CD8-positive, alpha-beta memory T cell (primary cell): ENCODE results near the gene LRRC8B. TPM values are rescaled to one million over a fixed set of nuclear protein-coding genes. Genes with fewer than 3 reads are reported as not detected.

Experiments used
- CTCF ChIA-PET: fragments of 350-600 bp; sonication (Branson Sonifier 250); formaldehyde crosslinking; loops from one replicate; lab custom pipeline; 2021; ENCODE audit warnings: antibody characterized with exemption; lab: Charles Lee
- POLR2A ChIA-PET: fragments of 350-600 bp; sonication (Branson Sonifier 250); formaldehyde crosslinking; loops from one replicate; lab custom pipeline; 2021; ENCODE audit warnings: antibody characterized with exemption; lab: Charles Lee
- DNase-seq, 5 donors: peaks; one replicate each; pipeline versions ENCODE4 v3.0.0 to v3.0.0-alpha.2; 2020 to 2022; ENCODE audit warnings: mixed read lengths in 1 of 5
- H3K27ac ChIP-seq: one replicate; pipeline ENCODE4 v1.7.0; 2013; ENCODE audit warnings: low read depth, mild to moderate bottlenecking, low read length, moderate library complexity
- H3K27me3 ChIP-seq: 2 replicates; pipeline ENCODE4 v1.7.0; 2013; ENCODE audit warnings: low read length, mild to moderate bottlenecking; ENCODE audit not compliant: insufficient read depth, poor library complexity, severe bottlenecking
- H3K36me3 ChIP-seq: 2 replicates; pipeline ENCODE4 v1.7.0; 2013; ENCODE audit warnings: mild to moderate bottlenecking, low read length, moderate library complexity; ENCODE audit not compliant: insufficient read depth
- H3K4me1 ChIP-seq: 2 replicates; pipeline ENCODE4 v1.7.0; 2013; ENCODE audit warnings: mild to moderate bottlenecking, low read length, moderate library complexity; ENCODE audit not compliant: insufficient read depth
- H3K4me3 ChIP-seq: 2 replicates; pipeline ENCODE4 v1.7.0; 2013; ENCODE audit warnings: mild to moderate bottlenecking, low read length
- H3K9me3 ChIP-seq: 2 replicates; pipeline ENCODE4 v1.7.0; 2013; ENCODE audit warnings: mild to moderate bottlenecking, low read length
- H3K27ac Mint-ChIP-seq, 8 donors: one replicate each; pipeline ENCODE4 v1.8.0; 2020 to 2021; ENCODE audit warnings: mixed read lengths in 8 of 8, mild to moderate bottlenecking in 6 of 8, inconsistent platforms in 3 of 8, moderate library complexity in 3 of 8
- H3K27me3 Mint-ChIP-seq, 2 donors: one replicate each; pipeline ENCODE4 v1.8.0; 2020 to 2021; ENCODE audit warnings: mixed read lengths in 2 of 2, mild to moderate bottlenecking in 1 of 2, moderate library complexity in 1 of 2
- H3K36me3 Mint-ChIP-seq, 3 donors: one replicate each; pipeline ENCODE4 v1.8.0; 2020 to 2021; ENCODE audit warnings: mixed read lengths in 3 of 3, inconsistent platforms in 1 of 3, mild to moderate bottlenecking in 1 of 3
- H3K4me1 Mint-ChIP-seq, 3 donors: one replicate each; pipeline ENCODE4 v1.8.0; 2020 to 2021; ENCODE audit warnings: mixed read lengths in 3 of 3, inconsistent platforms in 1 of 3, mild to moderate bottlenecking in 1 of 3
- H3K4me3 Mint-ChIP-seq, 7 donors: one replicate each; pipeline ENCODE4 v1.8.0; 2020 to 2021; ENCODE audit warnings: mixed read lengths in 7 of 7, mild to moderate bottlenecking in 6 of 7, moderate library complexity in 4 of 7, inconsistent platforms in 2 of 7
- H3K9me3 Mint-ChIP-seq, 5 donors: one replicate each; pipeline ENCODE4 v1.8.0; 2020 to 2022; ENCODE audit warnings: mixed read lengths in 5 of 5, mild to moderate bottlenecking in 3 of 5, moderate library complexity in 2 of 5, inconsistent platforms in 1 of 5
- polyA plus RNA-seq: library from polyadenylated mRNA; unstranded; fragments of 300-500 nt; fragmentation: Illumina TruSeq; gene quantifications from one replicate; pipeline ENCODE4 v1.2.3, GENCODE V29; 2021
- total RNA-seq, 2 experiments: library from RNA; stranded (reverse); gene quantifications; one replicate each; pipeline ENCODE4 v1.2.3, GENCODE V29; 2021

Gene LRRC8B
- total and polyA plus RNA-seq, 3 experiments from 2014 or later, result 16.3 to 39.5 (median 36.9) TPM

DNA sequence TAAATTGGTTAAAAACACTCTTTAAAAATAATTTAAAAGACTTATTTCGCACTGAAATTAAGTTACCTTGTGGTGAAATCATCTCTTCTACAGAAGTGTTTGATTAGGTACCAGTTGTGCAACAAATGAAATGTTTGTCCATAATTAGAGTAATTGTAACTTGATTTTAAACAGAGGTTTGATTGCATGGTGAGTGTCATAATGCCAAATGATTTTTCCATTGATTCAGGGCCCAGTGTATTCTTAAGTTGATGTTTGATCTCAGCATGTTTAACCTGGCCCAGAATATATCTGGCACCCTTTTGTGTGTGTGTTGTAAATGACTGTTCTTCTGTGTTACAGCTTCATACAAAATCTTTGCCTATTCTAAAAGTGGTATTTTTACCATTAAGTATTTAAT is 28.5 kb downstream of the LRRC8B start:
- peaks cover under 1 to 34% (median 20%) of the 10 kb centered on the region in 3 donors for H3K36me3 Mint-ChIP-seq
- H3K4me1 Mint-ChIP-seq, result peaks cover 20 to 79% (median 59%) of the 10 kb centered on the region in 3 donors
- Histone ChIP-seq H3K4me1 (peaks cover 10% of the 10 kb centered on the region), H3K27ac (no peak overlapping the region), H3K27me3 (no peaks in the 10 kb centered on the region), H3K36me3 (no peaks in the 10 kb centered on the region), H3K4me3 (no peak overlapping the region), H3K9me3 (no peaks in the 10 kb centered on the region)
- H3K27me3 Mint-ChIP-seq, result no peaks in the 10 kb centered on the region
- H3K9me3 Mint-ChIP-seq, result no peaks in the 10 kb centered on the region
- no peak overlapping the region for H3K4me3 Mint-ChIP-seq
- H3K27ac Mint-ChIP-seq, result peak overlapping the region in 1 of 8 donors; percentile 46
- ChIA-PET POLR2A (no interaction called here), CTCF (no interaction called here)
- no peak for DNase-seq

DNA sequence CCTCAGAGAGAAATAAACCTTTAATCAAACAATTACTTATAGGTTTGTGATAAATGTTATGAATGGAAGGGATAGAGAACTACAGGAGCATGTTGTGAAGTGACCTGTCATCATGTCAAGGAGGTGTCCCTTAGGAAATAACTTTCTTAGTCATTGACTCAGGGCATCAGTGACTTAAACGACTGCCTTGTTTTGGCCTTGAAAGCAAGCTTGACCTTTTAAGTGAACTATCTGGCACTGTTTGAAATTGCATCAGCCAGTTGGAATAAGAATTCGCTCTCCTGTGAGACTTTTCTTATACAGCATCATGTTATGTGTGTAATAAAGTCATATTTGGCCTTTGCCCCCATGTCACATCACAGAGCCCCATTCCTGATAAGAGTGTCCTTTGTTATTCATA is 30.9 kb downstream of the LRRC8B start:
- POLR2A ChIA-PET, result no interaction called here
- peaks cover 6% of the 10 kb centered on the region for H3K4me1 ChIP-seq
- Mint-ChIP-seq H3K27ac (peak overlapping the region in 2 of 8 donors; percentile 3 to 58), H3K27me3 (no peaks in the 10 kb centered on the region), H3K36me3 (peaks cover 14 to 44% (median 18%) of the 10 kb centered on the region in 3 donors), H3K4me3 (no peak overlapping the region), H3K4me1 (peaks cover 18 to 70% (median 51%) of the 10 kb centered on the region in 3 donors), H3K9me3 (peaks cover 0 to 3% (median 0%) of the 10 kb centered on the region in 5 donors)
- H3K4me3 ChIP-seq, result no peak overlapping the region
- no peaks in the 10 kb centered on the region for H3K36me3 ChIP-seq
- H3K9me3 ChIP-seq, result no peaks in the 10 kb centered on the region
- H3K27me3 ChIP-seq, result no peaks in the 10 kb centered on the region
- CTCF ChIA-PET, result interaction anchor here (1.0 to 1.2 kb wide), 2 partner anchors 36 to 207 kb away, joined by 4 read pairs; no protein-coding TSS in a partner anchor
- no peak for DNase-seq
- no peak overlapping the region for H3K27ac ChIP-seq

DNA sequence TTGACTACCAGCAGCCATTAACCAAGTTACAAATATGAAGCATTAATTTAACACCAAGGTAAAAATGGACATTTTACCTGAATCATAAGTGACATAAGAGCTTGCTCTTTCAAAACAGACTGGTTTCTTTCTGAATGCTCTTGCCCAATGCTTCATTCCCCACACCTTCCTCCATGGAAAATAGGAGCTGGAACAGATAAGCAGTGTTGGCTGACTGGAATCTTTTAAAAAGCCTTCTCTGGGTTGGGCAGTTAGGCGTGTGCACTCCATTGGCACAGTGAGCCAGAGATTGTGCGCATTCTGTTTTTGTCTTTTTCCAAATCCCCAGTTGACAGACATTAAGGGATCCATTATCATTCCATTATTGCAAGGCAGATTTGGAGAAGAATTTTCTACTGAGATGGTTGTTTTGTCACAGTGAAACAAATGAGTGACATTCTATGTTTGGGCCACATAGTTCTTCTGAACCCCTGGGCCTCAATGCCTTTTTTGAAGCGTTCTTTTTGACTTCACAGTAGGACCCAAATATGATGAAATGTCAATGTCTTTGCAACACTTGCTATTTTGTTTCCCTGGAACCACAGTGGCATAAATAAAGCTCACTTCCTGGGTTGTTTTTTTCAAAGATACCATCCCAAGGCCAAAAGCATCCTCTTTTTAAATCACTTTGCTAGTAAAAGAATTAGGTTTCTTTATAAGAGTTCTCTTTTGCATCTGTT is 32.3 kb downstream of the LRRC8B start:
- H3K27ac Mint-ChIP-seq, result no peak overlapping the region
- POLR2A ChIA-PET, result interaction anchor here (0.5 kb wide), 1 partner anchor 312 kb away, joined by 3 read pairs; no protein-coding TSS in a partner anchor
- CTCF ChIA-PET, result interaction anchor here (2.3 kb wide), 1 partner anchor 206 kb away, joined by 5 read pairs; no protein-coding TSS in a partner anchor

DNA sequence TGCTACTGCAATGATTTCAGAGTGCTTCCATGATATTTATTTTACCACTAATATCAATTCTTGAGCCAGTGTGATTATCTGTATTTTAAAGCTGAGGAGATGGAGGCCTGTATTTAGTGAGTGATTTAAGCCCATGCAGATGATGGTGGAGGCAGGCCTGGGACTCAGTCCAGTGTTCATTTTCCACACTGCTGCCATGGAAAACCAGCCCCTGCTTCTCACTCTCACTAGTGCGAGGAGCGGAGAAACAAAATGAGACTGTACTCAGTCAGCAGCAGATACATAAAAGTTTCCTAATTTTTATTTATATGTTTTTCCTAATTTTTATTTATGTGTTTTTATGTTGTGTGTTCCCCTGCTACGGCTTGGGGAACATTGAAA is 32.8 kb downstream of the LRRC8B start:
- Histone ChIP-seq H3K36me3 (no peaks in the 10 kb centered on the region), H3K27me3 (no peaks in the 10 kb centered on the region), H3K27ac (no peak overlapping the region), H3K9me3 (no peaks in the 10 kb centered on the region), H3K4me3 (no peak overlapping the region), H3K4me1 (peaks cover 7% of the 10 kb centered on the region)
- DNase-seq, result no peak
- peaks cover 0 to 3% (median 0%) of the 10 kb centered on the region in 5 donors for H3K9me3 Mint-ChIP-seq
- no peaks in the 10 kb centered on the region for H3K27me3 Mint-ChIP-seq
- ChIA-PET CTCF (interaction anchor here (2.3 kb wide), 1 partner anchor 206 kb away, joined by 5 read pairs; no protein-coding TSS in a partner anchor), POLR2A (no interaction called here)
- H3K36me3 Mint-ChIP-seq, result peaks cover 13 to 41% (median 14%) of the 10 kb centered on the region in 3 donors
- no peak overlapping the region for H3K27ac Mint-ChIP-seq
- H3K4me1 Mint-ChIP-seq, result peaks cover 11 to 60% (median 34%) of the 10 kb centered on the region in 3 donors
- H3K4me3 Mint-ChIP-seq, result no peak overlapping the region

More for the DNA sequence above, 32.3 kb downstream of the LRRC8B start:
- Mint-ChIP-seq H3K4me1 (peaks cover 14 to 60% (median 39%) of the 10 kb centered on the region in 3 donors), H3K36me3 (peaks cover 13 to 40% (median 14%) of the 10 kb centered on the region in 3 donors), H3K27me3 (no peaks in the 10 kb centered on the region), H3K9me3 (peaks cover 0 to 3% (median 0%) of the 10 kb centered on the region in 5 donors), H3K4me3 (no peak overlapping the region)
- H3K36me3 ChIP-seq, result no peaks in the 10 kb centered on the region
- no peaks in the 10 kb centered on the region for H3K27me3 ChIP-seq
- no peak overlapping the region for H3K4me3 ChIP-seq
- H3K9me3 ChIP-seq, result no peaks in the 10 kb centered on the region
- no peak for DNase-seq
- peaks cover 6% of the 10 kb centered on the region for H3K4me1 ChIP-seq
- no peak overlapping the region for H3K27ac ChIP-seq

DNA sequence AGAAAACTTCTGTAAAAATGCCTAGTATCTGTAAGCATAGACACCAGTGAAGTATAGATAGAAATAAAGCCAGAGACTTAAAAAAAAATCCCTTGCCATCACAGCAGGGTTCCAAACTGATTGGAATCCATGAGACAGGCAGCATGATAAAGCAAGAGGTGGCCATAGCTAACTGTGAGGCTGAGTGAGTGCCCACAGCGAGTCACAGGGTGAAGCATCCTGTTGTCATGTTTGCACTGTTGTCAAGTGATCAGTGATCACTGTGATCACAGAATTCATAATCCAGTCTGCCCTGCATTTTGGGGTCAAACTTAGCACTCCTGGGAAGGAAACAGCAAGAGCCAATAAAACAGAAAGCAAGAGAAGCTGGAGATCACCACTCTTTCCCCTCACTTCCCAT is 33.3 kb downstream of the LRRC8B start:
- H3K36me3 ChIP-seq, result no peaks in the 10 kb centered on the region
- DNase-seq, result no peak
- no peaks in the 10 kb centered on the region for H3K27me3 Mint-ChIP-seq
- H3K27ac ChIP-seq, result no peak overlapping the region
- H3K4me1 ChIP-seq, result peaks cover 8% of the 10 kb centered on the region
- CTCF ChIA-PET, result interaction anchor here (2.3 kb wide), 1 partner anchor 205 kb away, joined by 5 read pairs; no protein-coding TSS in a partner anchor
- H3K9me3 ChIP-seq, result no peaks in the 10 kb centered on the region
- POLR2A ChIA-PET, result no interaction called here
- H3K27me3 ChIP-seq, result no peaks in the 10 kb centered on the region
- H3K36me3 Mint-ChIP-seq, result peaks cover 12 to 43% (median 14%) of the 10 kb centered on the region in 3 donors
- no peak overlapping the region for H3K27ac Mint-ChIP-seq
- no peak overlapping the region for H3K4me3 ChIP-seq
- H3K9me3 Mint-ChIP-seq, result peaks cover 0 to 3% (median 0%) of the 10 kb centered on the region in 5 donors
- H3K4me1 Mint-ChIP-seq, result peaks cover 6 to 58% (median 31%) of the 10 kb centered on the region in 3 donors
- H3K4me3 Mint-ChIP-seq, result no peak overlapping the region

DNA sequence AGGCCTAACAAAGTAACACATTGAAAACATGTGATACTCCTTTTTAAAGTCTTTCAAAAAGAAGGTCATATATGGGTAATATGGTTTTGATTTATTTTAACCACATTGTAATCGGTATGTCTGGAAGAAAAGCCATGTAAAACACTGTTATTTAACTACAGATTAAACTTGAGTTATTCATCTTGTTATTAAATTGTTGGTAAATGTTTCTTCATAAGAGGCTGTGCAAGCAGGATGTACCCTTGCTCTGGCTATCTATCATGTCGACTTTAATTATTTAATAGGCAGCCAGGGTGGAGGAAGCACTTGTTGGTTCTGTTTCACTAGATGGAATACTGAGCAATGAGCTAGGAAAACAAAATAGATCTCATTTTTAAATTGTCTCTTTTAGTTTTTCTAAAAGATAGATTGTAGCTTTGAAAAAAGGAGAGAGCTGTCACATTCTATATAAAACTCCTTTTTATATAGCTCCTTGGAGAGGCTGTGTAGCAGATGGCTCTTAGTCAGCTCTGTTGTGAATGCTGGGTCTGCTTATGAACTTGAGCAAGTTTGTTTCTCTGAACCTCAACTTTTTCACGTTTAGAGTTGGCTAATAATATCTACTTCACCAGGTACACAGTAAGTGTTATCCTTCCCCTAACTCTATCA is 39.5 kb downstream of the LRRC8B start:
- H3K4me1 ChIP-seq, result peaks cover 4% of the 10 kb centered on the region
- H3K9me3 Mint-ChIP-seq, result peaks cover 0 to 3% (median 0%) of the 10 kb centered on the region in 5 donors
- H3K4me1 Mint-ChIP-seq, result peaks cover 12 to 44% (median 43%) of the 10 kb centered on the region in 3 donors
- DNase-seq, result no peak
- no peak overlapping the region for H3K4me3 Mint-ChIP-seq
- POLR2A ChIA-PET, result no interaction called here
- no peak overlapping the region for H3K4me3 ChIP-seq
- H3K27me3 ChIP-seq, result no peaks in the 10 kb centered on the region
- no peaks in the 10 kb centered on the region for H3K27me3 Mint-ChIP-seq
- H3K9me3 ChIP-seq, result no peaks in the 10 kb centered on the region
- no peak overlapping the region for H3K27ac Mint-ChIP-seq
- H3K36me3 Mint-ChIP-seq, result peaks cover 2 to 9% (median 5%) of the 10 kb centered on the region in 3 donors
- CTCF ChIA-PET, result interaction anchor here (1.0 to 1.4 kb wide), 2 partner anchors 31 to 199 kb away, joined by 3 to 5 read pairs; no protein-coding TSS in a partner anchor
- no peaks in the 10 kb centered on the region for H3K36me3 ChIP-seq
- no peak overlapping the region for H3K27ac ChIP-seq

DNA sequence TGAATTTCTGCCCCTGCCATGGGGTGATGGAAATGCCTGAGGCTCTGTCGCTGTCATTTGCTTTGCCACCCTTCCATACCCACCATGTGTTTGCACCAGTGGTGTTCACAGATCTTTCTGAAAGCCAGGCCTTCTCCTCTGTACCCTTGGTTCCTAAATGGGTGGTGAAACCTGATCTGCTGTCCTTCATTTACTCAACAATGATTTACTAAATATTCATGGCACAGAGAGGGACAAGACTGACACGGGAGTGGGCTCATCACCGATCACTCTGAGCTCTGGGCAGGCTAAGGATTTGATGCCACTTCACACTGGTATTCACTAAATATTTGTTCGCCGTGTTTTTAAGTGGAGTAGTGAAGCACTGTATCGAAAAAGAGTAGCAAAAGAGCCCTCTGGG is 40.9 kb downstream of the LRRC8B start:
- H3K9me3 Mint-ChIP-seq, result peaks cover 0 to 2% (median 0%) of the 10 kb centered on the region in 5 donors
- H3K9me3 ChIP-seq, result no peaks in the 10 kb centered on the region
- ChIA-PET POLR2A (no interaction called here), CTCF (interaction anchor here (0.7 kb wide), 1 partner anchor 46 kb away, joined by 3 read pairs; no protein-coding TSS in a partner anchor)
- H3K4me3 Mint-ChIP-seq, result no peak overlapping the region
- H3K27ac ChIP-seq, result no peak overlapping the region
- H3K4me1 ChIP-seq, result peaks cover 4% of the 10 kb centered on the region
- H3K36me3 Mint-ChIP-seq, result peaks cover 9 to 17% (median 10%) of the 10 kb centered on the region in 3 donors
- no peaks in the 10 kb centered on the region for H3K36me3 ChIP-seq
- H3K4me3 ChIP-seq, result no peak overlapping the region
- no peaks in the 10 kb centered on the region for H3K27me3 Mint-ChIP-seq
- no peaks in the 10 kb centered on the region for H3K27me3 ChIP-seq
- peak overlapping the region in 2 of 8 donors; percentile 13 to 23 for H3K27ac Mint-ChIP-seq
- peaks cover 12 to 44% (median 43%) of the 10 kb centered on the region in 3 donors for H3K4me1 Mint-ChIP-seq
- no peak for DNase-seq
